HG02943 (cell line): Measurements from ENCODE around the gene GPX4.

Experiments
- ATAC-seq: cut with Tn5 transposase; IDR thresholded peaks from one replicate; pipeline ENCODE4 v1.9.1; 2021; ENCODE audit warnings: mild to moderate bottlenecking, low read depth, moderate library complexity; ENCODE audit not compliant: unreplicated experiment

GPX4 gene, protein sequence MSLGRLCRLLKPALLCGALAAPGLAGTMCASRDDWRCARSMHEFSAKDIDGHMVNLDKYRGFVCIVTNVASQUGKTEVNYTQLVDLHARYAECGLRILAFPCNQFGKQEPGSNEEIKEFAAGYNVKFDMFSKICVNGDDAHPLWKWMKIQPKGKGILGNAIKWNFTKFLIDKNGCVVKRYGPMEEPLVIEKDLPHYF

DNA sequence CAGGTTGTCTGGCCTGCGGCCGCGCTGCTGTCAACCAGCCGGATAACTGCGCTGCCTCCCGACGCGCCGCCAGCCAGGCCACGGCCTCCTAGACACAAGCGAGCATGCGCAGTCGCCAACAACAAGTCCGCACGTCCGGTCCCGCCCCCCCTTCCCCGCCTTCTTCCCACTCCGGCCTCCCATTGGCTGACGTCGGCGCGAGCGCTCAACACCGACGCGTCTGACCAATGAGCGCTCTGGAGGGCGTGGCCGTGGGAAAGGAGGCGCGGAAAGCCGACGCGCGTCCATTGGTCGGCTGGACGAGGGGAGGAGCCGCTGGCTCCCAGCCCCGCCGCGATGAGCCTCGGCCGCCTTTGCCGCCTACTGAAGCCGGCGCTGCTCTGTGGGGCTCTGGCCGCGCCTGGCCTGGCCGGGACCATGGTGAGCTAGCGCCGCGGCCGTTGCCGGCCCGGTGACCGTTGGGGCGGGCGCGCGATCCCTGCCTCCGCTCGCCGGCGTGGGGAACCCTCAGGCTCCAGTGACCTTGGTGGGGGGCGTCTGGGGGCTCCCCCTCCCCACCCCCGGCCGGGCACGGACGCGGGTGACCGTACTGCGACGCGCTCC, at the start of gene GPX4:
Gene GPX4, plus strand, starts transcription at position 287 of the 603 bp plus-strand sequence. Its CDS starts 50 bp downstream, at position 337.
- ATAC-seq = peak; percentile 51

DNA sequence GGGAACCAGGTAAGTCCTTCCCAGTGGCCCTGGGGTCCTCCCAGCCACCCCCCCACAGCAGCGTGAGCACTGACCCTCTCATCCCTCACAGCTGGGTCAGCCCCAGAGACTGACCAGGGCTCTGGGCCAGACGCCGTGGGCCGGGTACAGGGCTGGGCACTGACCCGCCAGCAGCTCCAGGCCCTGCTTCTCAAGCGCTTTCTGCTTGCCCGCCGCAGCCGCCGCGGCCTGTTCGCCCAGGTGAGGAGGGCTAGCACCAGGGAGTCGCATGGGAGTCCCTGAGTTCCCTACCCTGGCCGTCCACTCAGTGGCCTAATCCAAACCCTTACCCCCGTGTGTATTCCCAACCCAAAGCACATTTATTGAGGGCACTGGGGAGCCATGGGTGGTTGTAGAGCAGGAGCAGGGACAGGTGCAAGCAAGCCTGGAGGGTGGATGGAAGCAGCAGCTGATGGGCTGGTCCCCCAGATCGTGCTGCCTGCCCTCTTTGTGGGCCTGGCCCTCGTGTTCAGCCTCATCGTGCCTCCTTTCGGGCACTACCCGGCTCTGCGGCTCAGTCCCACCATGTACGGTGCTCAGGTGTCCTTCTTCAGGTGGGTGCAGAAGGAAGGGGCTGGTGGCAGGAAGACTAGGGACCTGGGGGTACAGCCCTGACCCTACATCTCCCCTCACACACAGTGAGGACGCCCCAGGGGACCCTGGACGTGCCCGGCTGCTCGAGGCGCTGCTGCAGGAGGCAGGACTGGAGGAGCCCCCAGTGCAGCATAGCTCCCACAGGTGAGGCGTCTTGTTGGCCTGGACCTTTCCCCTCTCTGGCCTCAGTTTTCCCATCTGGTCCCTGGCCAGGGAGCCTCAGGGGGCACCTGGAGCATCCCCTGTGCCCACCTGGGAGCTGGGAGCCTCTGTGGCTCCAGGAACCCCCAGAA, 49.4 kb upstream of the GPX4 start:
- no peak for ATAC-seq

DNA sequence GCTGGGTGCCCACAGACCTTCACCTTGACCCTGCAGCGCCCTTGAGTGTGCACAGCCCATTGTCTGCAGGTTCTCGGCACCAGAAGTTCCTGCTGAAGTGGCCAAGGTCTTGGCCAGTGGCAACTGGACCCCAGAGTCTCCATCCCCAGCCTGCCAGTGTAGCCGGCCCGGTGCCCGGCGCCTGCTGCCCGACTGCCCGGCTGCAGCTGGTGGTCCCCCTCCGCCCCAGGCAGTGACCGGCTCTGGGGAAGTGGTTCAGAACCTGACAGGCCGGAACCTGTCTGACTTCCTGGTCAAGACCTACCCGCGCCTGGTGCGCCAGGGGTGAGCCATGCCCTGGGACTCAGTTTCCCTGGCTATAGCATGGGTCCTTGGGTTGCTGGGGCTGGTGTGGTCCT, 48.8 kb upstream of the GPX4 start:
- ATAC-seq = no peak

DNA sequence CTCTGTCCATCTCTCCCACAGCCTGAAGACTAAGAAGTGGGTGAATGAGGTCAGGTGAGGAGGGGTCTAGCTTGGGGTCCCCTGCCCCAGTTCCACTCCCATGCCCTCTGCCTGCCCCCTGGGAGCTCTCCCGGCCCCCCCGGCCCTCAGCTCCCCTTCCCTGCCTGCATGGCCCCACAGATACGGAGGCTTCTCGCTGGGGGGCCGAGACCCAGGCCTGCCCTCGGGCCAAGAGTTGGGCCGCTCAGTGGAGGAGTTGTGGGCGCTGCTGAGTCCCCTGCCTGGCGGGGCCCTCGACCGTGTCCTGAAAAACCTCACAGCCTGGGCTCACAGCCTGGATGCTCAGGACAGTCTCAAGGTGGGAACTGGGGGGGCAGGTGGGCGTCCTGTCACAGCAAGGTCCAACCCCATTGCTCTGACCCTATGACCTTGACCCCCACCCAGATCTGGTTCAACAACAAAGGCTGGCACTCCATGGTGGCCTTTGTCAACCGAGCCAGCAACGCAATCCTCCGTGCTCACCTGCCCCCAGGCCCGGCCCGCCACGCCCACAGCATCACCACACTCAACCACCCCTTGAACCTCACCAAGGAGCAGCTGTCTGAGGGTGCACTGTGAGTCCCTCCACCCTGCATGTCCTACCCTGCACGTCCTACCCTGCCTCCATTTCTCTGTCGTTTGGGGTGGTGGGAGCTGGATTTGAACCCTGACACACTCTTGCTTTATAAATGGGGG, 47.7 kb upstream of the GPX4 start:
- ATAC-seq = no peak

DNA sequence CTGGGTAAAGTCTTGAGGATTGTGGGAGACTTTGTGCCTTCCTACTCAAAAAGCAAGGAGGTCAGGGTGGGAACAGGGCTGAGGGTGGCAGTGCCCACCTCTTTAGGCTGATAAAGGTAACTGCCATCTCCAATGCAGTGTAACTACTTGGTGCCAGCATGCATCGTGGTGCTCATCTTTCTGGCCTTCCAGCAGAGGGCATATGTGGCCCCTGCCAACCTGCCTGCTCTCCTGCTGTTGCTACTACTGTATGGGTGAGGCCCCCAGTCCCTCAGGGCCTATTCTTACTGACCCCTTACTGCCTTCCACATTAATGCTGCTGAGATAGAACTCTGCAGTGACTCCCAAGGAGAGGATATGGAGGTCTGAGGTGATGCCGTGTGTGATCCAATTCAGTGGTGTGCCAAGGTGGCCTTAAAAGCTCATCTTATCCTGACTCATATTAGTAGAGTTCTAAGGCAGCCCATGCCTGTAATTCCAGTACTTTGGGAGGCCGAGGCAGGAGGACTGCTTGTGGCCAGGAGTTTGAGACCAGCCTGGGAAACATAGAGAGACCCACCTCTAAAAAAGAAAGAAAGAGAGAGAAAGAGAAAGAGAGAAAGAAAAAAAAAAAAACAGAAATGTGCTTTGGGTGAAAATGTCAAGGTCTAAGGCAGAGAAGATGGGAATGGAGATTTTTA, 46.5 kb upstream of the GPX4 start:
- ATAC-seq = no peak

DNA sequence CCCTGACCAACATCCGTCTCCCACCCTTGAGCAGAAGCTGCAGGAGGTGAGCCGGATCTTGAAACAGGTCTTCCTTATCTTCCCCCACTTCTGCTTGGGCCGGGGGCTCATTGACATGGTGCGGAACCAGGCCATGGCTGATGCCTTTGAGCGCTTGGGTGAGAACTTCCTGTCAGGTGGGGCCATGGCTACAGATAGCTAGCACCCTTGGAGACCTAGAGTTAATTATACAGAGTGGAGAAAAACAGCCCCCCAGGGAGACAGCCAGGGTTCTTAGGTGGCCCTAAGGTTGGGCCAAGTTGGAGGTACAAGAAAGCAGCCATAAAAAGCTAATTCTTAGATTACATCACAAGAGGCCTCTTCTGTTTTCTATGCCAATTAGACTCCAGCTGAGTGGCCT, 45.7 kb upstream of the GPX4 start:
- ATAC-seq = no peak

DNA sequence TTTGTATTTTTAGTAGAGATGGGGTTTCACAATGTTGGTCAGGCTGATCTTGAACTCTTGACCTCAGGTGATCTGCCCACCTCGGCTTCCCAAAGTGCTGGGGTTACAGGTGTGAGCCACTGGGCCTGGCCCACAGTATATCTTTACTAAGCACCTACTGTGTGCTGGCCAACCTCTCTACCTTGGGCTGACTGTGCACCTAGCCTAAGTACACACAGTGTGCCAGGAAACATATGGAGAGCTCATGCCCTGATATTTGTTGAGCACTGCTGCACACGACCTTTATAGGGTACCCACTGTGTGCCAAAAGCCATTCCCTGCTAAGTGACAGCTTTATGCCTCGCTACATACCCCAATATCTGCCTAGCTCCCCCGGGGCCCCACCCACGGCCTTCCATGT, 43.1 kb upstream of the GPX4 start:
- no peak for ATAC-seq

DNA sequence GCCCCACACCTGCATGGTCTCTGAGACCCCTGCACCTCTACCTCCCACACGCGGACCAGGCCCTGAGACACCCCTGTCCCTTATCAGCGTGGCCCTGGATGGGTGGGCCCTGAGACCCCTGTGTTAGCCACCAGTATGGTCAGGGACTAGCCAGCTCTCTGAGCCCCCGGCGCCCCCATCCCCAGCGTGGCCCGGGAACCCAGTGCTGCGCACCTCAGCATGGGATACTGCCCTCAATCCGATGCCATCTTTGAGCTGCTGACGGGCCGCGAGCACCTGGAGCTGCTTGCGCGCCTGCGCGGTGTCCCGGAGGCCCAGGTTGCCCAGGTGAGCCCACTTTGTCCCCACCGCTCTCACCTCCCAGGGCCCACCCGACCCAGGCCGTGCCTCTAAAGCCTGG, 41.8 kb upstream of the GPX4 start:
- ATAC-seq = no peak

DNA sequence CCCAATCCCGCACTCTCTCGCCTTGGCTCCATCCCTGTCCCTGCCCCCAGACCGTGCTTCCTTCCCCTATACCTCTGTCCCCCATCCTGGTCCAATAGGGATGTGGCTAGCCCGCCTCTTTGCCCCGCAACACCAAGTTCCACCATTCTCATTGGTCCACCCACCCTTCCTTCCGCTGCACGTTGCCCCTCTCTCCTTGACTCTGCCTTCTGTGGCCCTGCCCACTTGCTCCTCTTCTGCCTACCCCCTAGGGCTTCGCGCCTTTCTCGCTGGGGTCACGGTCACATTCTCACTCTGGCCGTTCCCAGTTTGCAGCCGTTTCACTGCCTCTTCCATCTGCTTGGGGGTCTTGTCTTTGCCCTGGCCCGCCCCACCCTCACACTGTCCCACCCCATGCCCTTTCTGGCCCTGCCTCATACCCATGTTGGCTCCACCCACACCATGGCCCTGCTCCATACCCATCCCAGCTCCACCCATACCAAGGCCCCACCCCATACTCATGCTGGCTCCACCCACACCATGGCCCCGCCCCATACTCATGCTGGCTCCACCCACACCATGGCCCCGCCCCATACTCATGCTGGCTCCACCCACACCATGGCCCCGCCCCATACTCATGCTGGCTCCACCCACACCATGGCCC, 41.3 kb upstream of the GPX4 start:
- no peak for ATAC-seq

DNA sequence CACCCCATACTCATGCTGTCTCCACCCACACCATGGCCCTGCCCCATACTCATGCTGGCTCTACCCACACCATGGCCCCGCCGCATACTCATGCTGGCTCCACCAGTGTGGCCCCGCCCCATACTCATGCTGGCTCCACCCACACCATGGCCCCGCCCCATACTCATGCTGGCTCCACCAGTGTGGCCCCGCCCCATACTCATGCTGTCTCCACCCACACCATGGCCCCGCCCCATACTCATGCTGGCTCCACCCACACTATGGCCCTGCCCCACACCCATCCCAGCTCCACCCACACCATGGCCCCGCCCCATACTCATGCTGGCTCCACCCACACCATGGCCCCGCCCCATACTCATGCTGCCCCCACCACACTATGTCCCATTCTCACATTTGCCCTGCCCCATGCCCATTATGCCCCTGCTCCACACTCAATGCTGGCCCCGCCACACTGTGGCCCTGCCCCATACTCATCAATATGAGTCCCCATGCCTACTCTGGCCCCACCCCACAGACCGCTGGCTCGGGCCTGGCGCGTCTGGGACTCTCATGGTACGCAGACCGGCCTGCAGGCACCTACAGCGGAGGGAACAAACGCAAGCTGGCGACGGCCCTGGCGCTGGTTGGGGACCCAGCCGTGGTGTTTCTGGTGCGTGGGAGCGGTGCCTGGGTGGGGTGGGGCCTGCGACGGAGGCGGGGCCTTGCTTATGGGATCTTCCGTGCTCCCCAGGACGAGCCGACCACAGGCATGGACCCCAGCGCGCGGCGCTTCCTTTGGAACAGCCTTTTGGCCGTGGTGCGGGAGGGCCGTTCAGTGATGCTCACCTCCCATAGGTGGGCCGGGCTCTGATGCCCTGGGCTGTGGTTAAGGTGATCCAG, 40.5 kb upstream of the GPX4 start:
- no peak for ATAC-seq

DNA sequence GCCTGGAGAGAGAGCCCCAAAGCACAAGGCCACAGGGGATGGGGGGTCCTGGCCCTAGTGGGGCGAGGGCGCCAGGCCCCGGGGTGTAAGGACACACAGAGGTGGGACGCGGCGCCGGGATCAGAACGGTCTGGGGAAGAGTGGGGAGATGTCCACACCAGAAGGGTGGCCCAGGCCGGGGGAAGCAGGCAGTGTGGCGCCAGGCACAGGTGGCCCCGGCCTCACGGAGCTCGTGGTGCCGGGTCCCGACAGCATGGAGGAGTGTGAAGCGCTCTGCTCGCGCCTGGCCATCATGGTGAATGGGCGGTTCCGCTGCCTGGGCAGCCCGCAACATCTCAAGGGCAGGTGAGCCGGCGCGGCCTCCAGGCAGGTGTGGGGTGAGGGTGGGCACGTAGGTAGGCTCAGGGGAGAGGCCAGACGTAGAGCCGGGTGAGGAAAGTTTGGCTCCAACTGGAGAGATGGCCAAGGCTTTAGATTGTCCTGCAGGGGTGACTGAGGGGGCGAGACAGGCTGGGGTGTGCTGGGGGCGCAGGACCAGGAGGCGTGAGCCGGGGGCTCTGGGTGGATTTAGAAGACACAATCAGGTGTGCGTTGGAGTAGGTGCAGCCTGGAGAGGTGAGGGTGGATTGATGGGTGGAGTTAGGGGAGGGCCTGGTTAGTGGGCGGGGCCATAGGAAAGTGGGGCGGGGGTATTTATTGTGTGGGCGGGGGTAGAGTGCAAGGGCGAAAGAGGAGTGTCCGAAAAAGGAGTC, 39.7 kb upstream of the GPX4 start:
- no peak for ATAC-seq

DNA sequence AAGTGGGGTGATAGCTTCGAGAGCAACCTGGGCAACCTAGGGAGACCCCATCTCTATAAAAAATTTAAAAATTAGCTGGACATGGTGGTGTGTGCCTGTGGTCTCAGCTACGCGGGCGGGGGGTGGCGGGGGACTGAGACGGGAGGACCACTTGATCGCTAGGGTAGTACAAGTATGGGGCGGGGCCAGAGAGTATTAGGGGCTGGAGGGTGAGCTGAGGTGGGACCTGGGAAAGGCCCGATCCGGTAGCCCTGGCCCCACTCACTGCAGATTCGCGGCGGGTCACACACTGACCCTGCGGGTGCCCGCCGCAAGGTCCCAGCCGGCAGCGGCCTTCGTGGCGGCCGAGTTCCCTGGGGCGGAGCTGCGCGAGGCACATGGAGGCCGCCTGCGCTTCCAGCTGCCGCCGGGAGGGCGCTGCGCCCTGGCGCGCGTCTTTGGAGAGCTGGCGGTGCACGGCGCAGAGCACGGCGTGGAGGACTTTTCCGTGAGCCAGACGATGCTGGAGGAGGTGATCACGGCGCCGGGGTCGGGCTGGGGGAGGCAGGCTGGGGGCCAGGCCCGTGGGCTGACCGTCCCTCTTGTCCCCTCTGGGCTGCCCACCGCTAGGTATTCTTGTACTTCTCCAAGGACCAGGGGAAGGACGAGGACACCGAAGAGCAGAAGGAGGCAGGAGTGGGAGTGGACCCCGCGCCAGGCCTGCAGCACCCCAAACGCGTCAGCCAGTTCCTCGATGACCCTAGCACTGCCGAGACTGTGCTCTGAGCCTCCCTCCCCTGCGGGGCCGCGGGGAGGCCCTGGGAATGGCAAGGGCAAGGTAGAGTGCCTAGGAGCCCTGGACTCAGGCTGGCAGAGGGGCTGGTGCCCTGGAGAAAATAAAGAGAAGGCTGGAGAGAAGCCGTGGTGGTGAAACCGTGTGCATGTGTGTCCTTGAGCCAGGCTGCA, 38.9 kb upstream of the GPX4 start:
- no peak for ATAC-seq

DNA sequence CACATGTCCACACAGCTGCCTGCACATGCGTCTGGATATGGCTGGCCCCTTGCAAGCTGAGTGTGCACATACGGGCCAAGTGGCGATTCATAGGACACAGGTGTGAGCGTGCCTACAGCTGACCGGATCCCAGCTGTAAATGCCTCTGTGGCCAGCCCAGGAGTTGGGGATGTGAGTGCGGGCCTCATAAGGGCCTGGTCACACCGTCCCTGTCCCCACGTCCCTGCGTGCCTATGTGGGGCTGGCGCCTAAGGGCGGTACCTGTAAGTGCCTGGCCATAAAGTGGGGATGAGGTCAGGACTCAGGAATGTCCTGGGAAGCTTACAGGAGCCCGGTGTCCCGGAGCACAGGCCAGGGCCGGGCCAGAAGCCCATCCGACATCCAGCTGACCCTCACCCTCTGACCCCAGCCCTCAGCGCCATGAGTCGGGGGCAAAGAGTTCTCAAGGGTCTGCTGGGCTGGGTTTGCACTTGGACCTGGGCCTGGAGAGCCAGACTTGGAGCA, 38.1 kb upstream of the GPX4 start:
- ATAC-seq = no peak

DNA sequence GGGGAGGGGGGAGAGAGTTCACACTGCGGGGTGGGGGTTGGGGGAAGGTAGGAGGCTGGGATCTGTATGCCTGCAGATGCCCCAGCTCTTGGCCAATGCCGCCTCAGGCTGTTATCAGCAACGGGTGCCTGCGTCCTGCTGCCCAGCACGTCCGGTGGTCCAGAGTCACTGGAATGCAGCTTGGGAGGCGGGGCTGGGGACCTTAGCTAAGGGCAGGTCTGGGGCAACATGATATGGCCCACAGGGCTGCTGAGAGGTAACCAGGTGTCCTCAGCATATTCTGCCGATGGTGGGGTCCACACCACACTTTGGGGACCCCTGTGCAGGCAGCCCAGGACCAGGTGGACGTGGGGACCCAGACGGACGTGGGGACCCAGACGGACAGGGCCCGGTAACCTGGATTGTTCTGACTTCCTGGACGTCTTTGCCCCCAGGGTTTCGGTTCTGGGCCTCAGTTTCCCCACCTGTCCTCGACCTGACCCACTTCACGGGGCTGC, 37.5 kb upstream of the GPX4 start:
- ATAC-seq = no peak

DNA sequence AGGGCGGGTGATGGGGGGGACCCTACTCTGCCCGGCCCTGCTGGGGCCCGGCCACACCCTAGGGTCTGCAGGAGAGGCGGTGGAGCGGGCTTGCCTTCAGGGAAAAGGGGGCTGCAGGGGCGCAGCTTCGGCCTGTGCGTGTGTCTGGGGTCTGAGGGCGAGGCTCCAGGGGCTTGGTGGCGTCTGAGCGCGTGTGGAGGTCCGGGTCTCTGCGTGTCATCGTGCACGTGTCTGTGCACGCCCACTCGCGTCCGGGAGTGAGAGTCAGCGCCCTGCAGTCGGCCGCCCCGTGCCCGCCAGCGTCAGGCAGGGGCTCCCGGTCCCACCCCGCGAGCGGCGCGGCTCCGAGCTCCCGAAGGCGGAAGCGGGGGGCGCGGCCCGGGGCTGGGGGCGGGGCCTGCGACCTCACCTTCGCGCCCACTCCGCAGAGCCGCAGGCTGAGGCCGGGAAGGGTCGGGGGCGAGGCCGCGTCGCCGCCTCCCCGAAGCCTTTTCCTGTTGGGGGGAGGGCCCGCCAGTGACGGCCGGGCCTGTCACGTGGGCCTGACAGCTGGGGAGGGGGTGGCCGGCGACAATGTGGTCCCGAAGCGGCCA, 37.0 kb upstream of the GPX4 start, which contains the start of gene ARHGAP45:
Gene ARHGAP45, plus strand, starts transcription at position 420 of the 593 bp plus-strand sequence. CDS start 239 bp downstream, outside the sequence.
- ATAC-seq = no peak

DNA sequence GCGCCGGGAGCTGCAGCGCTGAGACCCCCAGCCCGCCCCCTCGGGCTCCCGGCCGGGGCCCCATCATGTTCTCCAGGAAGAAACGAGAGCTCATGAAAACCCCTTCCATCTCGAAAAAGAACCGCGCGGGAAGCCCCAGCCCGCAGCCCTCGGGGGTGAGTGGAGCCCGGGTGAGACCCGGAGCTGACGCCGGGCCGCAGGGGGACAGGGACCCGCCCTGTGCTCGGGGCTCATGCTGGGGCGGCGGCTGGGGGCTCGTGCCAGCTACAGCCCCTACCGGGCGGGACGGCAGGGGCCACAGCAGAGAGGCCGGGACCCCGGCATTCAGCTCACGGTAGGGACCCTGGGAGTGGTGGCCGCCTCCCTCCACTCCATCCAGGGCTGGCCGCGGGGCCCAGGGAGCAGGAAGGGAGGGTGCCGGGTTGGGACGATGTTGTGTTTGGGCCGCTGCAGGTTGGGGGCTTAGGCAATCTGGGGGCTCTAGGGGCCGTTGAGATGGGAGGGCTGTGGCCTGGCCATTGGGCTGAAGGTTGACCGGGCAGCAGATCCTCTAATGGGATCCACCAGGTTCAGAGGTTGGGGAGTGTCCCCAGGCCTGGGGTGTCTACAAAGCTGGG, 36.3 kb upstream of the GPX4 start:
- ATAC-seq = no peak
